ENCODE data around the gene MDC1.

DNA sequence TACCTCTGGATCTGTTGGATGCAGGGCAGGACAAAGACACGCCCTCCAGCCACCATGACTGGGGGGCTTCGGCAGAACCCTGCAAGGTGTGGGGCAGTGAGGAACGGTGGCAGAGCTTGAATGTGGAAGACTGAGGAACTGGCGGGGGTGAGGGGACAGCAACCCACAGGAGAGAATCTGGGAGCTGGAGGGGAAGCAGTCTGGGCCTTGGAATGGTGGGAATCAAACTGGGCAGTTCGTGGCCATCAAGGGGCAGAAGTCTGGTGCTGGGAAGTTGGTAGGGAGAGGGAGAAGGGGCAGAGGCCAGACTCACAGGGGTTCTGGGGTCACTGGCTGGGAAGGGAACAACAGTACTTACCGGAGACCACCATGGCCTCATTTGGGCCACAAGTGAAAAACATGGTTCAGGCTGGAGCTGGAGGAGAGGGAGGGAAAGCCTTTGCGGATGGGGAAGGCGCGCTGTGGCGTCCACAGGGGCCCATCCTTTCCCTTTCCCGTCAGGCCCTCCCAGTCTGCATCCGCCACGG is 24.8 kb upstream of the MDC1 start:
- TF ChIP-seq NANOG (IDR thresholded peaks at IDR 0.05; ENCODE audit: borderline replicate concordance) = no peak
- TF ChIP-seq, protein P1, sequence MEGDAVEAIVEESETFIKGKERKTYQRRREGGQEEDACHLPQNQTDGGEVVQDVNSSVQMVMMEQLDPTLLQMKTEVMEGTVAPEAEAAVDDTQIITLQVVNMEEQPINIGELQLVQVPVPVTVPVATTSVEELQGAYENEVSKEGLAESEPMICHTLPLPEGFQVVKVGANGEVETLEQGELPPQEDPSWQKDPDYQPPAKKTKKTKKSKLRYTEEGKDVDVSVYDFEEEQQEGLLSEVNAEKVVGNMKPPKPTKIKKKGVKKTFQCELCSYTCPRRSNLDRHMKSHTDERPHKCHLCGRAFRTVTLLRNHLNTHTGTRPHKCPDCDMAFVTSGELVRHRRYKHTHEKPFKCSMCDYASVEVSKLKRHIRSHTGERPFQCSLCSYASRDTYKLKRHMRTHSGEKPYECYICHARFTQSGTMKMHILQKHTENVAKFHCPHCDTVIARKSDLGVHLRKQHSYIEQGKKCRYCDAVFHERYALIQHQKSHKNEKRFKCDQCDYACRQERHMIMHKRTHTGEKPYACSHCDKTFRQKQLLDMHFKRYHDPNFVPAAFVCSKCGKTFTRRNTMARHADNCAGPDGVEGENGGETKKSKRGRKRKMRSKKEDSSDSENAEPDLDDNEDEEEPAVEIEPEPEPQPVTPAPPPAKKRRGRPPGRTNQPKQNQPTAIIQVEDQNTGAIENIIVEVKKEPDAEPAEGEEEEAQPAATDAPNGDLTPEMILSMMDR (conservative IDR thresholded peaks at IDR 0.05; ENCODE audit: low read depth in 2 of 2) = no peak
- TF ChIP-seq EZH2phosphoT487 (IDR thresholded peaks at IDR 0.05; ENCODE audit: unreplicated experiment) = no peak
- no peak for TF ChIP-seq POLR2AphosphoS5 (IDR thresholded peaks at IDR 0.05; ENCODE audit: low read depth)
- no peak for TF ChIP-seq ZNF114 (CRISPR knock-in tag; IDR thresholded peaks at IDR 0.05)
- TF ChIP-seq EZH2 (IDR thresholded peaks at IDR 0.05; ENCODE audit: low read depth, unreplicated experiment) = no peak
- TF ChIP-seq, protein P2, sequence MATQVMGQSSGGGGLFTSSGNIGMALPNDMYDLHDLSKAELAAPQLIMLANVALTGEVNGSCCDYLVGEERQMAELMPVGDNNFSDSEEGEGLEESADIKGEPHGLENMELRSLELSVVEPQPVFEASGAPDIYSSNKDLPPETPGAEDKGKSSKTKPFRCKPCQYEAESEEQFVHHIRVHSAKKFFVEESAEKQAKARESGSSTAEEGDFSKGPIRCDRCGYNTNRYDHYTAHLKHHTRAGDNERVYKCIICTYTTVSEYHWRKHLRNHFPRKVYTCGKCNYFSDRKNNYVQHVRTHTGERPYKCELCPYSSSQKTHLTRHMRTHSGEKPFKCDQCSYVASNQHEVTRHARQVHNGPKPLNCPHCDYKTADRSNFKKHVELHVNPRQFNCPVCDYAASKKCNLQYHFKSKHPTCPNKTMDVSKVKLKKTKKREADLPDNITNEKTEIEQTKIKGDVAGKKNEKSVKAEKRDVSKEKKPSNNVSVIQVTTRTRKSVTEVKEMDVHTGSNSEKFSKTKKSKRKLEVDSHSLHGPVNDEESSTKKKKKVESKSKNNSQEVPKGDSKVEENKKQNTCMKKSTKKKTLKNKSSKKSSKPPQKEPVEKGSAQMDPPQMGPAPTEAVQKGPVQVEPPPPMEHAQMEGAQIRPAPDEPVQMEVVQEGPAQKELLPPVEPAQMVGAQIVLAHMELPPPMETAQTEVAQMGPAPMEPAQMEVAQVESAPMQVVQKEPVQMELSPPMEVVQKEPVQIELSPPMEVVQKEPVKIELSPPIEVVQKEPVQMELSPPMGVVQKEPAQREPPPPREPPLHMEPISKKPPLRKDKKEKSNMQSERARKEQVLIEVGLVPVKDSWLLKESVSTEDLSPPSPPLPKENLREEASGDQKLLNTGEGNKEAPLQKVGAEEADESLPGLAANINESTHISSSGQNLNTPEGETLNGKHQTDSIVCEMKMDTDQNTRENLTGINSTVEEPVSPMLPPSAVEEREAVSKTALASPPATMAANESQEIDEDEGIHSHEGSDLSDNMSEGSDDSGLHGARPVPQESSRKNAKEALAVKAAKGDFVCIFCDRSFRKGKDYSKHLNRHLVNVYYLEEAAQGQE (IDR thresholded peaks at IDR 0.05; ENCODE audit: unreplicated experiment) = no peak
- TF ChIP-seq, protein P3, sequence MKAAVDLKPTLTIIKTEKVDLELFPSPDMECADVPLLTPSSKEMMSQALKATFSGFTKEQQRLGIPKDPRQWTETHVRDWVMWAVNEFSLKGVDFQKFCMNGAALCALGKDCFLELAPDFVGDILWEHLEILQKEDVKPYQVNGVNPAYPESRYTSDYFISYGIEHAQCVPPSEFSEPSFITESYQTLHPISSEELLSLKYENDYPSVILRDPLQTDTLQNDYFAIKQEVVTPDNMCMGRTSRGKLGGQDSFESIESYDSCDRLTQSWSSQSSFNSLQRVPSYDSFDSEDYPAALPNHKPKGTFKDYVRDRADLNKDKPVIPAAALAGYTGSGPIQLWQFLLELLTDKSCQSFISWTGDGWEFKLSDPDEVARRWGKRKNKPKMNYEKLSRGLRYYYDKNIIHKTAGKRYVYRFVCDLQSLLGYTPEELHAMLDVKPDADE (IDR thresholded peaks at IDR 0.05) = no peak
- no peak for TF ChIP-seq JUNB (IDR thresholded peaks at IDR 0.05; ENCODE audit: unreplicated experiment)
- TF ChIP-seq CREB1 (CRISPR knock-in tag; IDR thresholded peaks at IDR 0.05; ENCODE audit: low read depth) = no peak
- TF ChIP-seq ZNF331 (CRISPR knock-in tag; IDR thresholded peaks at IDR 0.05; ENCODE audit: low read depth) = no peak
